B cell (primary cell): ENCODE results near the gene CPA4. TPM values are rescaled to one million over a fixed set of nuclear protein-coding genes. Genes with fewer than 3 reads are reported as not detected.

Source experiments
- ATAC-seq: fragments of 200-7000 bp; cut with Tn5 transposase; one replicate; pipeline ENCODE4 v1.10.0; 2021; ENCODE audit warnings: low read depth, mild to moderate bottlenecking, moderate number of reproducible peaks, moderate library complexity
- CTCF ChIA-PET: fragments of 350-600 bp; sonication (Branson Sonifier 250); formaldehyde crosslinking; loops from one replicate; lab custom pipeline; 2021; ENCODE audit warnings: antibody characterized with exemption, inconsistent platforms; lab: Charles Lee
- POLR2A ChIA-PET: fragments of 350-600 bp; sonication (Branson Sonifier 250); formaldehyde crosslinking; loops from one replicate; lab custom pipeline; 2021; ENCODE audit warnings: antibody characterized with exemption; lab: Charles Lee
- DNase-seq: peaks from one replicate; pipeline ENCODE4 v3.0.0; 2013
- H2AFZ ChIP-seq: 2 replicates; pipeline ENCODE4 v1.6.1; 2012; ENCODE audit warnings: mild to moderate bottlenecking, low read depth, low read length; ENCODE audit not compliant: insufficient read depth, poor library complexity, severe bottlenecking
- H3K27ac ChIP-seq, 2 donors: 1 replicate in 1 of 2; 2 replicates in 1 of 2; pipeline ENCODE4 v1.5.1; 2012 to 2013; ENCODE audit warnings: low read length in 2 of 2, mild to moderate bottlenecking in 2 of 2, moderate library complexity in 1 of 2
- H3K27me3 ChIP-seq, 4 experiments: fragments of 200-600 bp in 1 of 4; sonication (generic) in 1 of 4; replicated peaks in 1 of 4; 1 replicate in 2 of 4; 2 replicates in 2 of 4; pipeline versions ENCODE4 v1.6.1 to v1.7.0; 2013 to 2016; ENCODE audit warnings: low read length in 3 of 4, mild to moderate bottlenecking in 2 of 4, mixed read lengths in 1 of 4, moderate library complexity in 1 of 4; ENCODE audit not compliant: insufficient read depth in 4 of 4, control insufficient read depth in 3 of 4; ENCODE audit errors: control extremely low read depth in 1 of 4
- H3K36me3 ChIP-seq, 2 experiments: replicated peaks in 1 of 2; 1 replicate in 1 of 2; 2 replicates in 1 of 2; pipeline versions ENCODE4 v1.6.1 to v1.7.1; 2013; ENCODE audit warnings: low read length in 1 of 2; ENCODE audit not compliant: insufficient read depth in 2 of 2, control insufficient read depth in 1 of 2; ENCODE audit errors: control extremely low read depth in 1 of 2, extremely low read depth in 1 of 2
- H3K4me1 ChIP-seq, 2 donors: fragments of 200-600 bp in 1 of 2; sonication (generic) in 1 of 2; 1 replicate in 1 of 2; 2 replicates in 1 of 2; pipeline versions ENCODE4 v1.5.1 to v1.6.1; 2013 to 2017; ENCODE audit warnings: low read length in 2 of 2; ENCODE audit not compliant: control insufficient read depth in 2 of 2, insufficient read depth in 2 of 2
- H3K4me2 ChIP-seq: replicated peaks from 2 replicates; pipeline ENCODE3; 2012; ENCODE audit warnings: mild to moderate bottlenecking, low read depth, low read length; ENCODE audit not compliant: poor library complexity, severe bottlenecking
- H3K4me3 ChIP-seq, 5 experiments: fragments of 200-600 bp in 1 of 5; sonication (generic) in 1 of 5; 1 replicate in 3 of 5; 2 replicates in 2 of 5; pipeline versions ENCODE4 v1.5.1 to v1.7.0; 2011 to 2016; ENCODE audit warnings: low read length in 4 of 5, mild to moderate bottlenecking in 4 of 5, low read depth in 2 of 5, control low read depth in 1 of 5, moderate library complexity in 1 of 5; ENCODE audit not compliant: insufficient read depth in 1 of 5; ENCODE audit errors: control extremely low read depth in 1 of 5, extremely low read depth in 1 of 5
- H3K79me2 ChIP-seq: fragments of 200-600 bp; sonication (generic); one replicate; pipeline ENCODE4 v1.6.0; 2016; ENCODE audit warnings: low read length; ENCODE audit not compliant: control insufficient read depth, insufficient read depth
- H3K9ac ChIP-seq: fragments of 200-600 bp; sonication (generic); 2 replicates; pipeline ENCODE4 v1.6.1; 2017; ENCODE audit warnings: mild to moderate bottlenecking, low read length, moderate library complexity
- H3K9me3 ChIP-seq, 3 donors: one replicate each; pipeline versions ENCODE4 v1.6.1 to v1.7.1; 2013; ENCODE audit warnings: low read length in 2 of 3; ENCODE audit not compliant: control insufficient read depth in 2 of 3, insufficient read depth in 1 of 3; ENCODE audit errors: control extremely low read depth in 1 of 3
- H4K20me1 ChIP-seq: 2 replicates; pipeline ENCODE4 v1.6.0; 2012; ENCODE audit warnings: mild to moderate bottlenecking, low read length; ENCODE audit not compliant: insufficient read depth, control insufficient read depth, poor library complexity, severe bottlenecking
- H3K27ac Mint-ChIP-seq: one replicate; pipeline ENCODE4 v1.8.0; 2021; ENCODE audit warnings: mixed read lengths
- H3K27me3 Mint-ChIP-seq: one replicate; pipeline ENCODE4 v1.8.0; 2021; ENCODE audit warnings: mixed read lengths
- H3K4me1 Mint-ChIP-seq: one replicate; pipeline ENCODE4 v1.8.0; 2021; ENCODE audit warnings: mixed read lengths
- H3K4me3 Mint-ChIP-seq: one replicate; pipeline ENCODE4 v1.8.0; 2021; ENCODE audit warnings: mixed read lengths
- H3K9me3 Mint-ChIP-seq: one replicate; pipeline ENCODE4 v1.8.0; 2022; ENCODE audit warnings: mixed read lengths; ENCODE audit not compliant: insufficient read depth
- CTCF ChIP-seq: fragments of 200-600 bp; IDR thresholded peaks from one replicate; pipeline ENCODE4 v1.8.0; 2022; ENCODE audit warnings: antibody characterized with exemption, mild to moderate bottlenecking
- EZH2 ChIP-seq: IDR thresholded peaks from 2 replicates; pipeline ENCODE4 v1.6.1; 2012; ENCODE audit warnings: borderline replicate concordance, low read depth, mild to moderate bottlenecking, moderate library complexity, low read length; ENCODE audit not compliant: insufficient read depth, poor library complexity, severe bottlenecking
- WGBS: methylation state at CpG from one replicate; pipeline ENCODE4 v1.1.5; 2013; ENCODE audit warnings: missing lambda C conversion rate; ENCODE audit not compliant: insufficient coverage; 5-methylcytosine and 5-hydroxymethylcytosine counted together
- intact Hi-C: fragments of 100-400 bp; cut with micrococcal nuclease; formaldehyde crosslinking; loops from one replicate; pipeline ENCODE4 v1.10.0; 2022
- polyA plus RNA-seq: library from polyadenylated mRNA; depleted of rRNA; stranded (reverse); fragments of >200 nt; gene quantifications from 2 replicates; pipeline ENCODE4 v1.2.3, GENCODE V29; 2012
- total RNA-seq, 2 donors: library from RNA; stranded (reverse); fragments of 120-200 nt in 1 of 2; gene quantifications; 1 replicate in 1 of 2; 2 replicates in 1 of 2; pipeline versions ENCODE4 v1.2.3 to v1.2.4, GENCODE V29; 2013 to 2022

Gene CPA4
- total and polyA plus RNA-seq, 2 donors (not counting 1 experiment from before 2014, with no cell fraction given): not detected

- Histone ChIP-seq H3K9ac (no peak overlapping the region), H3K79me2 (no peaks in the 10 kb centered on the region), H2AFZ (no peak overlapping the region), H3K36me3 (no peaks in the 10 kb centered on the region), H4K20me1 (no peaks in the 10 kb centered on the region), H3K4me1 (no peaks in the 10 kb centered on the region), H3K9me3 (peaks cover 0 to 5% (median 0%) of the 10 kb centered on the region in 3 donors), H3K27me3 (peaks cover 0 to 2% (median 0%) of the 10 kb centered on the region in 4 experiments), H3K4me2 (no peak overlapping the region), H3K27ac (no peak overlapping the region), H3K4me3 (no peak overlapping the region)
- H3K4me1 Mint-ChIP-seq: no peaks in the 10 kb centered on the region
- DNase-seq: no peak
- POLR2A ChIA-PET: no interaction called here
- no peak for ATAC-seq
- H3K27ac Mint-ChIP-seq: no peak overlapping the region
- CTCF ChIA-PET: interaction anchor here (0.9 kb wide), 1 partner anchor 9 kb away, joined by 3 read pairs; no protein-coding TSS in a partner anchor
- no peak overlapping the region for H3K4me3 Mint-ChIP-seq
- TF ChIP-seq EZH2: no peak
- no peak for TF ChIP-seq CTCF
- H3K27me3 Mint-ChIP-seq: no peaks in the 10 kb centered on the region
- intact Hi-C loops: no loop called here
- no peaks in the 10 kb centered on the region for H3K9me3 Mint-ChIP-seq
- 90% methylated on average over 5 of the region's 6 CpGs for WGBS
Measured at GRCh38 chr7:130337410-130337971, 44.5 kb downstream of the CPA4 start.

GRCh38 chr7:130338233-130338632, 45.3 kb downstream of the CPA4 start:
- H4K20me1 ChIP-seq: no peaks in the 10 kb centered on the region
- H3K27ac Mint-ChIP-seq: no peak overlapping the region
- 78% methylated on average over 1 of the region's 3 CpGs for WGBS
- no peak overlapping the region for H3K9ac ChIP-seq
- ChIA-PET POLR2A (no interaction called here), CTCF (interaction anchor here (0.9 kb wide), 1 partner anchor 10 kb away, joined by 3 read pairs; no protein-coding TSS in a partner anchor)
- no peaks in the 10 kb centered on the region for H3K4me1 Mint-ChIP-seq
- H3K27ac ChIP-seq: no peak overlapping the region
- H3K4me3 ChIP-seq: no peak overlapping the region
- DNase-seq (no peak), ATAC-seq (no peak)
- intact Hi-C loops: no loop called here
- no peaks in the 10 kb centered on the region for H3K9me3 Mint-ChIP-seq
- H3K27me3 Mint-ChIP-seq: no peaks in the 10 kb centered on the region
- H3K27me3 ChIP-seq: peaks cover 0 to 2% (median 0%) of the 10 kb centered on the region in 4 experiments
- no peaks in the 10 kb centered on the region for H3K79me2 ChIP-seq
- no peak for TF ChIP-seq EZH2
- TF ChIP-seq CTCF: no peak
- H3K4me2 ChIP-seq: no peak overlapping the region
- no peaks in the 10 kb centered on the region for H3K4me1 ChIP-seq
- H3K4me3 Mint-ChIP-seq: no peak overlapping the region
- H2AFZ ChIP-seq: no peak overlapping the region
- peaks cover 0 to 5% (median 0%) of the 10 kb centered on the region in 3 donors for H3K9me3 ChIP-seq
- H3K36me3 ChIP-seq: no peaks in the 10 kb centered on the region
